Caki2 (cell line): ENCODE data around the gene MAP1B. TPM values are rescaled to one million over a fixed set of nuclear protein-coding genes. Genes with fewer than 3 reads are reported as not detected.

Experiments used
- DNase-seq: peaks from one replicate; pipeline ENCODE4 v3.0.0-alpha.2; 2015; ENCODE audit warnings: low read depth
- in situ Hi-C: cut with HindIII; loops from 2 replicates; pipeline ENCODE4 v1.10.0; 2016; ENCODE audit warnings: low sequenced_read_pairs, low pct_unique_long_range_greater_than_20kb, mixed read lengths
- total RNA-seq: library from RNA; depleted of rRNA; stranded (reverse); fragments of >200 nt; shearing (Covaris generic); gene quantifications from 2 replicates; pipeline ENCODE4 v1.2.3, GENCODE V29; 2014; ENCODE audit warnings: low replicate concordance

The MAP1B gene
- total RNA-seq, 1 experiment from 2014 or later: 80.1 TPM

- DNase-seq: no peak
- in situ Hi-C loops: no loop called here
Observed at GRCh38 chr5:72092074-72092473, 15.2 kb upstream of the MAP1B start.

- no peak for DNase-seq
- in situ Hi-C loops: no loop called here
Observed at GRCh38 chr5:72093217-72093616, 14.1 kb upstream of the MAP1B start.

GRCh38 chr5:72093824-72094223, 13.5 kb upstream of the MAP1B start:
- in situ Hi-C loops: no loop called here
- no peak for DNase-seq

DNA sequence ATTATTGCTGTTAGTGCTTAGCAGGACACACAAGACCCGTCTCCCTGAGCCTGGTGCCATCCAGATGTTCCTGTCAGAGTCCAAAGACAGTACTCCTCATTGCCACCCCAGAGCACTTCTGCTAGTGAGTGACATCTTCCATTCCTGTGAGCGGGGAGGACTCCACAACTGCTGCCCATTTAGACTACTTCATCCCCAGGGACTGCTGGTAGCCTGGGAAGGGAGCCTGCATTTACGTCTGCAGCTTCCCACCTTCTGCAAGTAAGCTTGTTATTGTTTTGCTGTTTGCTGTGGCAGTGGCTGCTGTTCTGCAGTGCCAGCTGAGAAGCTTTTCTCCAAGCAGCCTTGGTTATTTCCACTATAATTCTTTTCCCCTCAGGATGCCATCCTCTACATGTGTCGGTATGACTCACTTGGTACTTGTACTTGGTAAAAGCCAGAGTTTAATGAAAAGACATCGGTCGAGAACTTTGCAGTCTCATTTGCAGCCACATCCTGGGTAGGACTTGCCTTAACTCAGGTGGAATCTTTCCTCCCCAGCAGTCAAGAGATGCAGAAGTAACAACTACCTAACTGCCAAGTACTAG, 10.6 kb upstream of the MAP1B start:
- no peak for DNase-seq
- in situ Hi-C loops: no loop called here

DNA sequence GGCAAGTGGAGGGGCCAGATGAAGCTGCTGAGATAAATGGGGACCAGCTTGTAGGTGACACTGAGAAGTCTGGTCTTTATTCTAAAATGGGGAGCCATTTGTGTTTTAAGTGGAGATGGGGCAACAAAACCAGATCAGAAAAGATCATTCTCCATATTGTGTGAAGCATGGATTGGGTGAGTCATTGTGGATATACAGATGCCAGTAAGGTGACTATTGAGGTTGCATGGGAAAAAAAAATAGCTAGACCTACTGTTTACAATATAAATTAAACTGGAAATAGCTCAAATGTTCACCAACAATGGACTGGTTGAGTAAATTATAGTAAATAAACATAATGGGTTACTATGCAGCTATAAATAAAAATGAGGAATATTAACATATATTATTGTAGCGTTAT, 5.4 kb upstream of the MAP1B start:
- in situ Hi-C loops: no loop called here
- DNase-seq: no peak

- no peak for DNase-seq
- in situ Hi-C loops: no loop called here
Observed at GRCh38 chr5:72106817-72107130, 501 bp upstream of the MAP1B start.

- no peak for DNase-seq
Observed at GRCh38 chr5:72107901-72108201, 576 bp downstream of the MAP1B start.

GRCh38 chr5:72108202-72109061, 1.2 kb downstream of the MAP1B start:
- in situ Hi-C loops: no loop called here
- DNase-seq: peak; percentile 78

More at GRCh38 chr5:72107901-72108201, 576 bp downstream of the MAP1B start:
- in situ Hi-C loops: no loop called here

DNA sequence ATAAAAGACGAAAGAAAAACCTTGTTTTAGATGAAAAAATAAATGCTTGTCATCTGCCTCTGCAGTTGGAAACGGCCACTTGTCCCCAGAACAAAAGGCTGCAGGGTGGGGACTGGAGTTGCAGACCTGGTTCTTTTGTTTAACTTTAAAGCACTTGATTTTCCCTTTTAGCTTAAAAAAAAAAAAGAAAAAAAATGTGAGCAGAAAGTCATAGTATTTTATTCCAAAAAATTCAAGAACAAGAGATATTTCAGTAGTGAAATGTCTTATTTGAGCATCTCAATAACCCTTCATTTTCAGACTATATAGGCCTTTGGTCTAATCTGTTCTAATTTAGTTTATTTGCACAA, 1.8 kb downstream of the MAP1B start:
- in situ Hi-C loops: no loop called here
- no peak for DNase-seq

GRCh38 chr5:72109625-72110024, 2.4 kb downstream of the MAP1B start:
- DNase-seq: peak; percentile 75
- in situ Hi-C loops: no loop called here

DNA sequence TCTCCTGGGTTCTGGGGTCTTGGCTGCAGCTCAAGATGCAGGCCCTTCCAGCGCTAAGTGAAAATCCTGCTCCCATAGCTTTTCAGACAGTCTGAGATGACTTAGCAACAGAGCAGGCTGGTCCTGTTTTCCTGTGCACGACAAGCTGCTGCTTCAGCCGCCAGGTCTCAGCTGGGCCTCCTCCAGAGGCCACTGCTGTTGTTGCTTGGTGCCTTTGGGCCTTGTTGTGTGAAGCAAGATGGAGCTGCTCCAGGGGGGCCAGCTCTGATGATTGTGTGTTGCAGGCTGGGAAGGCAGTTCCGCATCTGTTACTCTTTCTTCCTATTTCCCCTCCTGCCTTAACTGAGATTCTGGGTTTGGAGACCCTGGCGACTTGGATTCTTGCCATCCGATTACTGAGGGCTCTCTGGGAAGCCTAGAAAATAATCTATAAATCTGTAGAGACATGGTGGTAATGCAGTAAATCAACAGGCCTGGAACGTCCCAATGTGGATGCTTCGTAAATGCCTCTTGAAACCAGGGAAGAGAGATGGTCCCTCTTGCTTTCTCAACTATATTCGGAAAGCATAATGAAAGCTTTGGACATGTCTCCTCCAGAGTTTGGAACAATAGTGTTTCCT, 3.2 kb downstream of the MAP1B start:
- in situ Hi-C loops: no loop called here
- DNase-seq: peak; percentile 31

DNA sequence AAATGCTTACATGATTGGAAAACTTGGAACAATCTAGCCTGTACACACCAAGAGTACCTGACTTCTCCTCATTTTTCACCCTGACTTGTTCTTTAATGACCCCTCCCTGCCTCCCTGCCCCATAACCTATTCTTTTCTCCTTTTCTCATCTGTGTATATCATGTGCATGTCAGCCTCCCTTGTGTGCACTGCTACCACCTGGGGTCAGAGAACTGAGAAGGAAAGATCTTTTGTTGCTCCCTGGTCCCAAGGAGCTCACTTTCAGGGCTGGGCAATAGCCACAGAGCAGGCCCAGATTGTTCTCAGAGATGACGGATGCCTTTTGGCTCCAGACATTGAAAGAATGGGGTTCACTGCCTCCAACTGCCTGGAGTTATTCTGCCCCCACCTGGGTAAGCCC, 5.1 kb downstream of the MAP1B start:
- no peak for DNase-seq
- in situ Hi-C loops: no loop called here

DNA sequence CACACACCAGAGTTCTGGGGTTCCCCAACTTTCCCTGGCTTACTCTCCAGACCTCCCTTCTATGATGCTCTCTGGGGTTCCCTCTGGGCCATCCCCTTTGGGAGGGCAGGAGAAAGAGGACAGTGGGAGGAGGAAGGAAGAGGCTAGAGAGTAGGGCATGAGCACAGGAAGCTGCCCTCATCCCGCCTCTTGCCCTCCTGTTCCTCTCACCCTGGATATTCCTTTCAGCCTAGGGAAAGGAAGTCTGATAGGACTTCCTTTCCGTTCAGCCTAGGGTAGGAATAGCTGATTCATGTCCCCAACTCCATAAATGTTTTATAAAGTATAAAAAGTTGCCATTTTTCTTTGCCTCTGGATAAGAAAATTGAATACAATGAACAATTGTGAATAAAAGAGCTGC, 7.4 kb downstream of the MAP1B start:
- DNase-seq: no peak
- in situ Hi-C loops: no loop called here

- in situ Hi-C loops: no loop called here
- DNase-seq: no peak
Observed at GRCh38 chr5:72115296-72115695, 8.0 kb downstream of the MAP1B start.

DNA sequence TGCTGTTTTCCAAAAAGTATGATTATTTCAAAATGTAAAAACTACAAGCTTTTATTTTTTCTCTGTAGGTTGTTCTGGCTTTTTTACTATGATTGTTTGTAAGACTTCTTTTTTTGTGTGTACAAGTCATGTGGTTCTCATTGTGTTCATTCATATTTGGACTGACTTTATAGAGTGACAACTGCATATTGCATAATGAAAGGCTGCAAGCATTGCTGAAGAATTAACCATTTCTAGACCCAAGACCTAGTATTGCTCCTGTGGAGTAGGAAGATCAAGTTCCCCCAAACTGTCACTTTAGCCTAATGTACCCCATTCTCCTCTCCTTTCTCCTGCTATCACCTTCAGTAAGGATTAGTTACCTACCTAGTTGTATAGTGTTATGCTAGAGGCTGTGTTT, 10.0 kb downstream of the MAP1B start:
- in situ Hi-C loops: no loop called here

DNA sequence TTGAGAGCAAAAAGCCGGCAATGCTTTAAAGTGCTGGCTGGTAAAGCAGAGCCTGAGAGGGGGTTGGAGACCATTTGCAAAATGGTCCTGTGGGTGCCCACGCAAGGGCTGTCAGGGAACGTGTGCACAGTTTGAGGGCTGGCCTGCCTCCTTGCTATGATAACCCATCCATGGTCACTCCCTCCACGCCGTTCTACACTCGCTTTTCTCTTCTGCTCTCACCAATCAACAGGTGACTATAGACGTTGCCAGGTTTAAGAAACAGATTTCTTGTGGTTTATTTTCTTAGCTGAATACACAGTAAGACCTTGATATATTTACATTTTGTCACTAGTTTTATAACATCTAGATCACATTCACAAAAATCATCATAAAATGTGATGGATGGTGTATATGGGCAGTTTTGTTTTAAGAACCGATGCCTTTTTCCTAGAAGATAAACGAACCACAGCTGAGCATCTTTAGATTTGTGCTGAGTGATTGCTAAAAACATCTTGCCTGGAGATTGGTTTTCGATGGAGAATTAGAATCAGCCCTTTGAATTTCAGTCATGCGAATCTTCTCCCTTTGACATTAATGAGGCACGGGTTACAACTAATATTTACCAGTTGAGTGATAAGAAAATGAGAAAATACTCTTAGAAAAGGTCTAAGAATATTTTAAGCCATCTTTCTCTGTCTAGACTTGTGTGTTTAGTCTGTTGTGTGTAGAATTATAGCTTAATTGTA, 13.9 kb downstream of the MAP1B start:
- in situ Hi-C loops: no loop called here
- DNase-seq: no peak

More for the DNA sequence above, 10.0 kb downstream of the MAP1B start:
- no peak for DNase-seq

- DNase-seq: no peak
- in situ Hi-C loops: no loop called here
Observed at GRCh38 chr5:72121780-72122445, 14.6 kb downstream of the MAP1B start.

- in situ Hi-C loops: no loop called here
- no peak for DNase-seq
Observed at GRCh38 chr5:72122602-72123001, 15.3 kb downstream of the MAP1B start.
